SW480 (cell line): ENCODE measurements around the gene IFI6.
A peak's percentile ranks its signal among the peaks of the same experiment; 100 is the strongest.
"Not testable (repeated sequence)": the region's sequence is repeated elsewhere in the genome, so short reads cannot be mapped to it uniquely, and the experiment has no call there.

ENCODE experiments used
- DNase-seq: peaks from one replicate; pipeline ENCODE4 v3.0.0-alpha.2; 2016; ENCODE audit warnings: low spot score

The IFI6 gene

DNA sequence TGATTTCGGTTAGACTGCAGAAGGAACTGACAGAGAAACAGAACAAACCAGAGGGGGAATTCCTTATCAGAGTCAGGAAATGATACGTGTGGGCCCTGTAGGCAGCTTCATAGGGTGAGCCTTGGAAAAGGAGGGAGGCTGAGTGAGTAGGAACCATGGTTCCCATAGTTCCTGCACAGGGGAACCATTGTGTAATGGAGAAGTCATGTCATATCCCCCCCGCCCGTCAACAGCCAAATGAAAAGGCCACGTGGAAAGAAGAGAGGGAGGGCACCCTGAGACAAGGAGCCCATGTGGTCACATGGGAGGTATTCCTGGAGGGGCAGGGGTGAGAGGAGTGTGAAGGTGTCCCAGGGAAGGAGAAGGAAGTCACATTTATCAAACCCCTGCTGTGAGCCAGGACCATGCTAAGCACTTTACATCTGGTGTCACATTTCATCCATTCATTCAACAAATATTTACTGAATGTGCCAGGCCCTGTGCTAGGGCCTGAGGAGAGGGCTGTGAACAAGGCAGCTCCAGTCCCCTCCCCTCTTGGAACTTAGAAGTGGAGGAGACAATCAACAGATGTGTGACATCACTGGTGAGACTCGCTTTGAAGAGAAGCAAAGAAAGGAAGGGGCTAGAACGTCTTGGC lies 21.3 kb downstream of the IFI6 start:
- DNase-seq = no peak

GRCh38 chr1:27650171-27650538 lies 21.8 kb downstream of the IFI6 start:
- no peak for DNase-seq

DNA sequence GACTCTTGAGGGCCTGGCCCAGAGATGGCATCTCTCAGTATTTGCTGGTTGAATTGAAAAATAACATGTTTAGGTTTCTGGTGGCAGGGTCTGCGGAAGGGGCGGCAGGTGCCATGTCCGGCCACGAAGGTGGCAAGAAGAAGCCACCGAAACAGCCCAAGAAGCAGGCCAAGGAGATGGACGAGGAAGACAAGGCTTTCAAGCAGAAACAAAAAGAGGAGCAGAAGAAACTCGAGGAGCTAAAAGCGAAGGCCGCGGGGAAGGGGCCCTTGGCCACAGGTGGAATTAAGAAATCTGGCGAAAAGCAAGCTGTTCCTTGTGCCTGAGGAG lies 22.7 kb downstream of the IFI6 start:
- no peak for DNase-seq

- no peak for DNase-seq
Measured at GRCh38 chr1:27648602-27649305, 23.2 kb downstream of the IFI6 start.

DNA sequence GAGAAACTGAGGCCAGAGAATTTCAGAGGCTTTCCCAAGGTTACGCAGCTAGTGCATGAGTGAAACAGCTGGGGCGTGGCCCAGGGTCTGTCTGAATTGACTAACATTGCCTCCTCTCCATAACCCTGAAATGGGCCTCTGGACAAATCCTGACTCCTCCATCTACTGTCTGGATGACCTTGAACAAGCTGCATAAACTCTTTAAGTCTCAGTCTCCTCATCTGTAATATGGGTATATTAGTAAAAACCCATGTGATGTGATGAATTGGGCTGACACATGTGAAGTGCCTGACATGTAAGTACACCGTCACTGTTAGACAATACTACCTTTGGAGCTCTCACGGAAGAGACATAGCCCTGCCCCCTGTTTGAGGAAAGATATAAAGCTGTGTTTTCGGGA lies 24.7 kb downstream of the IFI6 start:
- DNase-seq = no peak

- DNase-seq = no peak
Measured at GRCh38 chr1:27646676-27647075, 25.3 kb downstream of the IFI6 start.

- DNase-seq = no peak
Measured at GRCh38 chr1:27645071-27645415, 26.9 kb downstream of the IFI6 start.

GRCh38 chr1:27644369-27645070 lies 27.5 kb downstream of the IFI6 start:
- no peak for DNase-seq

GRCh38 chr1:27643600-27644368 lies 28.2 kb downstream of the IFI6 start:
- no peak for DNase-seq

GRCh38 chr1:27640514-27640913 lies 31.5 kb downstream of the IFI6 start:
- not testable (repeated sequence) for DNase-seq

DNA sequence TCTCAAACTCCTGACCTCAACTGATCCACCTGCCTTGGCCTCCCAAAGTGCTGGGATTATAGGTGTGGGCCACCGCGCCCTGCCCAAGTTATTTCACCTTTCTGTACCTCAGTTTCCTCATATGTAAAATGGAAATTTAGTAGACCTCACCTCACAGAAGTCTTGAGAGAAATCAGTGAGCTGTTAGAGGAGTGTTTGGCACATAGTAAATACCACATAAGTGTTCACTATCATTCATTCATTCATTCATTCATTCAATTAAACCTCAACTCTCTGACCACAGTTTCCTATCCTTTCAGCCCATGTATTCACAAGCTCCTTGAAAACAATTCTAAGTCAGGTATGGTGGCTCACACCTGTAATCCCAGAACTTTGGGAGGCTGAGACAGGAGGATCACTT lies 33.2 kb downstream of the IFI6 start:
- DNase-seq = no peak

GRCh38 chr1:27638047-27638734 lies 33.8 kb downstream of the IFI6 start:
- no peak for DNase-seq

GRCh38 chr1:27635396-27636142 lies 36.4 kb downstream of the IFI6 start:
- no peak for DNase-seq

GRCh38 chr1:27634985-27635367 lies 37.0 kb downstream of the IFI6 start, which contains the start of gene FGR:
TSS of gene FGR (minus strand) at chr1:27635185. CDS start at chr1:27623916, 11,269 bp downstream.
- no peak for DNase-seq

DNA sequence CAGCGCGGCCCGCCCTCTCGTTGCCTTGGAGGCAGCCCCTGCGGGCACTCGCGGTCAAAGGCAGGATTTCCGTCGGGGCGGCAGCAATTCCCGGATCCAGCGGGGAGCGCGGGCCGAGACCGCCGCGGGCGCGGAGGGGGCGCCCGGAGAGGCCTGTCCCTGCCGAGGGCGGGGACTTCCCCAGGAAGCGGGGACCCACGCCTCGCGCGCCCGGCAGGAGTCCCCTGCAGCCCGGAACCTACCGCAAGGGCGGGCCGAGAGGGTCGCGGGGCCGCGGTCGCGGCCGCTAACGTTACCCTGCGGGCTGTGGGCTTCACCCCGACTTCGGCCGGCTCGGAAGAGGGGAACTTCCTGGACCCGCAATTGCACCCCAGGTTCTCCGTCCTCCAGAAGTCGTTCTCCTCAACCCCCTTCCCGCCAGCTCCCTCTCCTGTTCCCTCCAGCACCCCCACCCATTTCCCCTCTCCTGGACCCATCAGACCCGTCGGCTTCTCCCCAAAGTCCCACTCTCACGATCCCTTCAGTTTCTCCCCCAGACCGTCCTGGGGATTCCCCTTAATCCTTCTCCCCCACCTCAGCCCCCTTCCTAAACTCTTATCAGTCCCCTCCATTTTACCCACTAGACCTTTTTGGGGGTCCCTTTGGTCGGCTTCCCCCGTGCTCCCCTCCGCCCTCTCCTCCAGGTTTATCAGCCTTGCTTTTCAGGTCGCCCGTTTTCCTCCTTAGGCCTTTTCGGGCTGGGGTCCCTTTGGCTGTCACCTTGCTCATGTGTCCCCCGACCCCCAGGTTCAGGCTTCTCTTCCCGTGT lies 37.6 kb downstream of the IFI6 start:
- no peak for DNase-seq

GRCh38 chr1:27633640-27634176 lies 38.3 kb downstream of the IFI6 start:
- no peak for DNase-seq

- no peak for DNase-seq
Measured at GRCh38 chr1:27633298-27633610, 38.7 kb downstream of the IFI6 start.

DNA sequence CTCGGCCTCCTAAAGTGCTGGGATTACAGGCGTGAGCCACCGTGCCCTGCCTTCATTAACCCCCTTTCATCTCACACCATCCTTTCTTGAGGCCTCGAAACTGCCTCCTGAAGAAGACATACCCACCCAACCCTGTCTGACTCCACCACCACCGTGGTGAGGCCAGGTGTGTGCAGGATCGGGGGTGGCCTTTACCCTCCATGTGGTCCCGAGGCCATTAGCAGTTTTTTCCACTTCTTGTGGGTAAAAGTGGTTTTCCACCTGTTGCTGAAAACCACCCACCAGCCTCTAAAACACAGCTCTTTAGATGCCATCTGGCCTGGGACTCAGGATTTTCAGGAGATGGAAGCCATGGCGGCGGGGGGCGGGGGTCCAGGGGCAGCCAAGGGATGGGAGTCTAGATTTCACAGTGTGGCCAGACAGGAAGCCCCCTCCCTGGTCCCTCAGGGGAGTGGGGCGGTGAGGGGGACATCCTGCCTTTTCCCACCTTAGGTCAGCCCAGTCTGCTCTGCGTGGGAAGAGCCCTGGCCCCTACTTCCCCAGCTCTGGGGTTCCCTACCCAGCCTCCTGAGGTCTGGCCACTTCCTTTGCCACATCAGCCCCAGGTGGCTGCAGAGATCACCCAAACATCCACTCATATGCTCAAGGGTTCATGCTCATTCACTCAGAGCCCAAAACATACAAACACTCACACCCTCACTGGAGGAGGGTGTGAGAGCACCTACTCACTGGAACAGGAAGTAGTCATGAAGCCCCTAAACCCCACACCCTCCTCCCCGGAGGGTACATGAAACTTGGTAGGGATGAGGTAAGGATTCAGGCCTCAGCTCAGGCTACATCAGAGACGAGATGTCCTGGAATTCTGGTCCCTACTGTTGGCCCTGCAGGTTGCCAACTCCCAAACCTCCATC lies 39.4 kb downstream of the IFI6 start:
- no peak for DNase-seq

DNA sequence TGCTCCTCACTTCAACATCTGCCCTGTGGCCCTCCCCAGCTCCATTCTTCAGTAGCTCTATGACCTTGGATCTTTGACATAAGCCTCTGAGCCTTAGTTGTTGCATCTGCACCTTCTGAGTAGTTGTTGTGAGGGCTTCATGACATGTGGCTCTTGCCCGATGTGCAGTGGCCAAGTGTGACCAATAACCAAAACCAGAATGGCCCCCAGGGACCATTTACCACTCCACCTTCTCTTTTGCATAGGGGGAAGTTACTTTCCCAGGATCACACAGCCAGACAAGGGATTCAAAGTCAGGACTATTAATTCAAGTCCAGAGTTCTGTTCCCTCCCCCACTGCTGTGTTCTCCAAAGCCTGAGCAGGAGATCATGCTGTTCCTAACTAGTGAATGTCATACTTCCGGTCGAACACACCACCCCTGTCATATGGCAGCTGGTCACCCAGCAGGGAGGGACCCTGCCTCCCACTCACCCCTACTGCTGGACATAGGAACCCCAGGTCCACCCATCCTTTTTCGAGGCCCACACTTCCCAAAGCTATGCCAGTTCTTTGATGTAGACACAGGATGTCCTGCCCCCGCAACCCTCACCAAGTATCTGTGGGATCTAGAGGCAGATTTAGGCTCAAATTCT lies 41.0 kb downstream of the IFI6 start:
- DNase-seq = peak; percentile 71
